GM12801 (cell line): Measurements from ENCODE around the gene MYLIP.

ENCODE experiments used
- CTCF ChIP-seq: IDR thresholded peaks from one replicate; pipeline ENCODE4 v1.5.1; 2011; ENCODE audit warnings: control low read depth; ENCODE audit not compliant: insufficient read length; ENCODE audit errors: extremely low read depth

Gene MYLIP

GRCh38 chr6:16165641-16166040 lies 36.8 kb downstream of the MYLIP start:
- TF ChIP-seq CTCF = no peak

- TF ChIP-seq CTCF = no peak
Observed at GRCh38 chr6:16166871-16167608, 38.2 kb downstream of the MYLIP start.

GRCh38 chr6:16168121-16168520 lies 39.2 kb downstream of the MYLIP start:
- no peak for TF ChIP-seq CTCF

- no peak for TF ChIP-seq CTCF
Observed at GRCh38 chr6:16168858-16169257, 40.0 kb downstream of the MYLIP start.

- no peak for TF ChIP-seq CTCF
Observed at GRCh38 chr6:16171400-16171799, 42.5 kb downstream of the MYLIP start.

- no peak for TF ChIP-seq CTCF
Observed at GRCh38 chr6:16173167-16173940, 44.5 kb downstream of the MYLIP start.

- no peak for TF ChIP-seq CTCF
Observed at GRCh38 chr6:16174416-16175078, 45.7 kb downstream of the MYLIP start.
